ENCODE measurements around the gene PNPLA3. TPM values are rescaled to one million over a fixed set of nuclear protein-coding genes. Genes with fewer than 3 reads are reported as not detected.

The PNPLA3 gene
- total and polyA plus RNA-seq, 9 of the 15 experiments (the other 6 are each of a cell fraction or from before 2014, with no cell fraction given) = 0.20 to 0.48 (median 0.38) TPM; not detected in 6

- TF ChIP-seq STAT6 (CRISPR knock-in tag; IDR thresholded peaks at IDR 0.05) (no peak), C11orf30 (IDR thresholded peaks at IDR 0.05; ENCODE audit: low read depth) (no peak), ZNF24 (IDR thresholded peaks at IDR 0.05) (no peak), ARHGAP35 (IDR thresholded peaks at IDR 0.05; ENCODE audit: partially characterized antibody) (no peak), CREB1 (IDR thresholded peaks at IDR 0.05) (no peak), CREB1 (CRISPR knock-in tag; IDR thresholded peaks at IDR 0.05) (no peak), PPARD (CRISPR knock-in tag; IDR thresholded peaks at IDR 0.05) (no peak)
Observed at GRCh38 chr22:43994006-43994405, 70.4 kb downstream of the PNPLA3 start (continued).

GRCh38 chr22:43994416-43994815, 70.8 kb downstream of the PNPLA3 start:
- POLR2A ChIA-PET = interaction anchor here (0.6 to 0.9 kb wide), 2 partner anchors 18 to 87 kb away, joined by 3 read pairs; no protein-coding TSS in a partner anchor
- FAIRE-seq = no peak

More at GRCh38 chr22:43994416-43994815, 70.8 kb downstream of the PNPLA3 start:
- H3K36me3 ChIP-seq (ENCODE audit: control insufficient read depth, insufficient read depth, low read length) = peaks cover 74% of the 10 kb centered on the region; the same call in 2 of the 3 replicates
- peaks cover 0 to 7% of the 10 kb centered on the region in 2 experiments; a peak in 1 of 5 replicates for H3K4me1 ChIP-seq (replicated peaks in 1 of 2; ENCODE audit: control insufficient read depth in 2 of 2, insufficient read depth in 2 of 2, low read length in 2 of 2)
- BruUV-seq (replicated peaks) = no TSS peak
- intact Hi-C loops (cut with micrococcal nuclease) (loop anchor here (10.0 kb wide), 1 partner anchor 630 kb away; no protein-coding TSS in a partner anchor), in situ Hi-C loops (cut with MboI) (no loop called here)
- TF ChIP-seq KAT8 (IDR thresholded peaks at IDR 0.05; ENCODE audit: low read depth) (no peak), NR2F6 (CRISPR knock-in tag; IDR thresholded peaks at IDR 0.05) (no peak), PYGO2 (tag; IDR thresholded peaks at IDR 0.05) (no peak), SRSF7 (optimal IDR thresholded peaks at IDR 0.05; ENCODE audit: low read depth, low read length) (no peak), HES1 (IDR thresholded peaks at IDR 0.05; ENCODE audit: low read depth) (no peak), SAFB2 (IDR thresholded peaks at IDR 0.05; ENCODE audit: borderline replicate concordance, low read depth, low read length, severe bottlenecking) (no peak), CHCHD3 (CRISPR knock-in tag; IDR thresholded peaks at IDR 0.05) (no peak), PHB (CRISPR knock-in tag; IDR thresholded peaks at IDR 0.05) (no peak), BHLHE40 (IDR thresholded peaks at IDR 0.05; ENCODE audit: low read length) (no peak), POLR3A (IDR thresholded peaks at IDR 0.05; ENCODE audit: borderline replicate concordance, extremely low read depth, insufficient read depth, insufficient read length) (no peak), NFE2 (IDR thresholded peaks at IDR 0.05; ENCODE audit: low read depth) (no peak), ZNF217 (CRISPR knock-in tag; IDR thresholded peaks at IDR 0.05) (no peak)
- H3K4me3 ChIP-seq = no peak overlapping the region
- CTCF ChIA-PET (ENCODE audit: low intra/inter-chr PET ratio) = interaction anchor here (1.8 to 2.1 kb wide), 2 partner anchors 91 to 92 kb away, joined by 7 to 20 read pairs; no protein-coding TSS in a partner anchor
- H4K20me1 ChIP-seq (replicated peaks; ENCODE audit: control insufficient read depth, insufficient read depth, low read length) = peaks cover 10% of the 10 kb centered on the region; the same call in 1 of the 2 replicates
- 0 out of 4 replicates have a peak overlapping the region, but pooled peaks of 1 of the 2 experiments have one; percentile 17 for H3K9ac ChIP-seq (ENCODE audit: insufficient read depth in 1 of 2, low read depth in 2 of 2, low read length in 2 of 2)
- DNase-seq (ENCODE audit: extremely low read depth in 1 of 4, low spot score in 3 of 4) (no peak), ATAC-seq (no peak)
- H3K27ac ChIP-seq (ENCODE audit: extremely low read depth, low read depth, low read length) = no peak overlapping the region
- H3K9me1 ChIP-seq (ENCODE audit: control insufficient read depth, insufficient read depth, low read length) = no peaks in the 10 kb centered on the region
- no peaks in the 10 kb centered on the region for H3K79me2 ChIP-seq (ENCODE audit: control insufficient read depth, insufficient read depth, low read length)
- WGBS (ENCODE audit: insufficient coverage, low coverage, missing lambda C conversion rate) = 82% methylated on average over 7 of the region's 9 CpGs
- no peak overlapping the region for H3K4me2 ChIP-seq (ENCODE audit: insufficient read depth, low read length)
- no peak overlapping the region for H2AFZ ChIP-seq (ENCODE audit: low read depth, low read length)
- no peaks in the 10 kb centered on the region for H3K9me3 ChIP-seq (replicated peaks; ENCODE audit: control insufficient read depth, insufficient read depth, low read depth, low read length)
- H3K27me3 ChIP-seq (ENCODE audit: control insufficient read depth in 2 of 2, insufficient read depth in 2 of 2, low read length in 2 of 2) = no peaks in the 10 kb centered on the region

Data from K562 (cell line).